GM23338 (cell line): ENCODE data around the gene REEP5. TPM values are rescaled to one million over a fixed set of nuclear protein-coding genes. Genes with fewer than 3 reads are reported as not detected.

ENCODE experiments used
- ATAC-seq: fragments of 200-7000 bp; cut with Tn5 transposase; 3 replicates; pipeline ENCODE4 v1.9.1; 2020
- DNase-seq: peaks from one replicate; pipeline ENCODE4 v3.0.0-alpha.2; 2015; ENCODE audit warnings: low spot score
- H2AFZ ChIP-seq: fragments of 200-600 bp; sonication (generic); 2 replicates; pipeline ENCODE4 v1.8.0; 2016; ENCODE audit warnings: antibody characterized with exemption, mild to moderate bottlenecking, moderate library complexity
- H3F3A ChIP-seq: fragments of 200-600 bp; sonication (generic); replicated peaks from 2 replicates; pipeline ENCODE4 v1.8.0; 2017; ENCODE audit warnings: antibody characterized with exemption, mixed run types, low read depth
- H3K27ac ChIP-seq: fragments of 200-600 bp; sonication (generic); 2 replicates; pipeline ENCODE4 v1.6.1; 2016; ENCODE audit warnings: low read depth
- H3K27me3 ChIP-seq: fragments of 200-600 bp; sonication (generic); 2 replicates; pipeline ENCODE4 v1.8.0; 2016; ENCODE audit warnings: mild to moderate bottlenecking, mixed run types, moderate library complexity; ENCODE audit not compliant: insufficient read depth
- H3K36me3 ChIP-seq: fragments of 200-600 bp; sonication (generic); 2 replicates; pipeline ENCODE4 v1.8.0; 2016; ENCODE audit warnings: mild to moderate bottlenecking; ENCODE audit not compliant: insufficient read depth
- H3K4me1 ChIP-seq: fragments of 200-600 bp; sonication (generic); 2 replicates; pipeline ENCODE4 v1.8.0; 2016; ENCODE audit warnings: mild to moderate bottlenecking, moderate library complexity; ENCODE audit not compliant: insufficient read depth
- H3K4me2 ChIP-seq: fragments of 200-600 bp; sonication (generic); 2 replicates; pipeline ENCODE4 v1.7.1; 2017; ENCODE audit warnings: mixed run types
- H3K4me3 ChIP-seq: fragments of 200-600 bp; sonication (generic); 2 replicates; pipeline ENCODE4 v1.6.1; 2016; ENCODE audit warnings: mixed run types
- H3K79me2 ChIP-seq: fragments of 200-600 bp; sonication (generic); replicated peaks from 2 replicates; pipeline ENCODE4 v1.8.0; 2017; ENCODE audit warnings: mild to moderate bottlenecking; ENCODE audit not compliant: insufficient read depth
- H3K9me2 ChIP-seq: fragments of 200-600 bp; sonication (generic); 2 replicates; pipeline ENCODE4 v1.8.0; 2017; ENCODE audit not compliant: insufficient read depth
- H4K20me1 ChIP-seq: fragments of 200-600 bp; sonication (generic); replicated peaks from 2 replicates; pipeline ENCODE4 v1.8.0; 2017; ENCODE audit warnings: mild to moderate bottlenecking; ENCODE audit not compliant: insufficient read depth
- H3K27ac Mint-ChIP-seq: 2 replicates; pipeline ENCODE4 v1.8.0; 2020; ENCODE audit warnings: inconsistent platforms, mild to moderate bottlenecking, moderate library complexity, mixed read lengths
- H3K27me3 Mint-ChIP-seq: 3 replicates; pipeline ENCODE4 v1.8.0; 2022; ENCODE audit warnings: low read depth, mild to moderate bottlenecking, moderate library complexity, mixed read lengths, inconsistent platforms; ENCODE audit not compliant: insufficient read depth, poor library complexity
- H3K36me3 Mint-ChIP-seq: 3 replicates; pipeline ENCODE4 v1.8.0; 2021; ENCODE audit warnings: low read depth, mild to moderate bottlenecking, inconsistent platforms, moderate library complexity, mixed read lengths
- H3K4me1 Mint-ChIP-seq: 3 replicates; pipeline ENCODE4 v1.8.0; 2020; ENCODE audit warnings: mild to moderate bottlenecking, inconsistent platforms, mixed read lengths
- H3K4me3 Mint-ChIP-seq: 3 replicates; pipeline ENCODE4 v1.8.0; 2021; ENCODE audit warnings: moderate library complexity, mild to moderate bottlenecking, inconsistent platforms, mixed read lengths
- H3K9me3 Mint-ChIP-seq: 3 replicates; pipeline ENCODE4 v1.8.0; 2020; ENCODE audit warnings: moderate library complexity, mild to moderate bottlenecking, inconsistent platforms, mixed read lengths
- CTCF ChIP-seq, 2 experiments: fragments of 200-600 bp in 1 of 2; sonication (generic) in 1 of 2; conservative IDR thresholded peaks; 2 replicates each; pipeline versions ENCODE4 v1.5.1 to v1.6.1; 2016 to 2017; ENCODE audit warnings: antibody characterized with exemption in 2 of 2, low read depth in 2 of 2, mild to moderate bottlenecking in 2 of 2, moderate library complexity in 1 of 2
- EZH2phosphoT487 ChIP-seq: fragments of 200-600 bp; sonication (generic); IDR thresholded peaks from one replicate; pipeline ENCODE4 v1.8.1; 2018; ENCODE audit warnings: antibody characterized with exemption; ENCODE audit not compliant: unreplicated experiment
- STAT1 ChIP-seq: IDR thresholded peaks from one replicate; pipeline ENCODE4 v1.6.1; 2016; ENCODE audit warnings: antibody characterized with exemption; ENCODE audit not compliant: unreplicated experiment
- ZNF114 ChIP-seq: fragments of 250-450 bp; sonication (Bioruptor Pico); IDR thresholded peaks from 2 replicates; pipeline ENCODE4 v1.5.0; 2020; ENCODE audit warnings: mild to moderate bottlenecking, moderate library complexity
- ZNF331 ChIP-seq: fragments of 250-450 bp; sonication (Bioruptor Pico); IDR thresholded peaks from 2 replicates; pipeline ENCODE4 v1.5.0; 2020; ENCODE audit warnings: low read depth, mild to moderate bottlenecking, moderate library complexity
- ZNF462 ChIP-seq: fragments of 250-450 bp; sonication (Bioruptor Pico); IDR thresholded peaks from 2 replicates; pipeline ENCODE4 v1.5.0; 2020; ENCODE audit warnings: mild to moderate bottlenecking, moderate library complexity
- polyA plus RNA-seq: library from polyadenylated mRNA; unstranded; fragments of >200 nt; fragmentation: Nextera tagmentation; extraction: Ambion mirVana; gene quantifications from 2 replicates; pipeline ENCODE4 v1.2.1, GENCODE V29; 2016
- total RNA-seq: library from RNA; depleted of rRNA; stranded (reverse); fragments of >200 nt; shearing (Covaris generic); gene quantifications from 2 replicates; pipeline ENCODE4 v1.2.3, GENCODE V29; 2014

The REEP5 gene
- total and polyA plus RNA-seq, 2 experiments from 2014 or later, result 32.5 to 111 TPM

GRCh38 chr5:112918136-112918535, 3.9 kb downstream of the REEP5 start:
- Histone ChIP-seq H3K4me3 (no peak overlapping the region), H3K27me3 (peaks cover 7% of the 10 kb centered on the region), H4K20me1 (peaks cover 6% of the 10 kb centered on the region), H3F3A (0 out of 2 replicates have a peak, but pooled peaks cover 3% of the 10 kb centered on the region), H3K27ac (no peak overlapping the region; the same call in 1 of the 2 replicates), H3K4me1 (0 out of 2 replicates have a peak, but pooled peaks cover 4% of the 10 kb centered on the region), H3K4me2 (no peak overlapping the region), H3K79me2 (peaks cover 16% of the 10 kb centered on the region), H2AFZ (no peak overlapping the region), H3K36me3 (0 out of 2 replicates have a peak, but pooled peaks cover 5% of the 10 kb centered on the region), H3K9me2 (no peaks in the 10 kb centered on the region)
- Mint-ChIP-seq H3K4me3 (no peak overlapping the region), H3K4me1 (peaks cover 11% of the 10 kb centered on the region), H3K27ac (no peak overlapping the region), H3K36me3 (peaks cover 44% of the 10 kb centered on the region), H3K9me3 (no peaks in the 10 kb centered on the region), H3K27me3 (peaks cover 11% of the 10 kb centered on the region)
- TF ChIP-seq ZNF462 (CRISPR knock-in tag) (no peak), ZNF331 (CRISPR knock-in tag) (no peak), EZH2phosphoT487 (no peak)
- DNase-seq (no peak), ATAC-seq (no peak)

GRCh38 chr5:112917453-112917995, 4.5 kb downstream of the REEP5 start:
- Histone ChIP-seq H3K79me2 (peaks cover 22% of the 10 kb centered on the region), H3K27ac (no peak overlapping the region), H3K36me3 (0 out of 2 replicates have a peak, but pooled peaks cover 5% of the 10 kb centered on the region), H3F3A (no peaks in the 10 kb centered on the region), H3K4me1 (0 out of 2 replicates have a peak, but pooled peaks cover 4% of the 10 kb centered on the region), H3K9me2 (no peaks in the 10 kb centered on the region), H2AFZ (no peak overlapping the region), H3K4me2 (no peak overlapping the region), H3K4me3 (no peak overlapping the region), H3K27me3 (0 out of 2 replicates have a peak, but pooled peaks cover under 1% of the 10 kb centered on the region), H4K20me1 (peaks cover 10% of the 10 kb centered on the region)
- Mint-ChIP-seq H3K9me3 (no peaks in the 10 kb centered on the region), H3K36me3 (peaks cover 44% of the 10 kb centered on the region), H3K4me1 (peaks cover 8% of the 10 kb centered on the region), H3K27ac (no peak overlapping the region), H3K4me3 (no peak overlapping the region), H3K27me3 (peaks cover 8% of the 10 kb centered on the region)
- DNase-seq (peak; percentile 64), ATAC-seq (peak; percentile 6; the same call in 1 of the 3 replicates)
- TF ChIP-seq ZNF114 (no peak), STAT1 (no peak), CTCF (conservative IDR thresholded peaks at IDR 0.05; ENCODE audit: low read depth in 2 of 2) (peak; percentile 65 to 67)
